ENCODE data around the gene ADAM8.

The ADAM8 gene

DNA sequence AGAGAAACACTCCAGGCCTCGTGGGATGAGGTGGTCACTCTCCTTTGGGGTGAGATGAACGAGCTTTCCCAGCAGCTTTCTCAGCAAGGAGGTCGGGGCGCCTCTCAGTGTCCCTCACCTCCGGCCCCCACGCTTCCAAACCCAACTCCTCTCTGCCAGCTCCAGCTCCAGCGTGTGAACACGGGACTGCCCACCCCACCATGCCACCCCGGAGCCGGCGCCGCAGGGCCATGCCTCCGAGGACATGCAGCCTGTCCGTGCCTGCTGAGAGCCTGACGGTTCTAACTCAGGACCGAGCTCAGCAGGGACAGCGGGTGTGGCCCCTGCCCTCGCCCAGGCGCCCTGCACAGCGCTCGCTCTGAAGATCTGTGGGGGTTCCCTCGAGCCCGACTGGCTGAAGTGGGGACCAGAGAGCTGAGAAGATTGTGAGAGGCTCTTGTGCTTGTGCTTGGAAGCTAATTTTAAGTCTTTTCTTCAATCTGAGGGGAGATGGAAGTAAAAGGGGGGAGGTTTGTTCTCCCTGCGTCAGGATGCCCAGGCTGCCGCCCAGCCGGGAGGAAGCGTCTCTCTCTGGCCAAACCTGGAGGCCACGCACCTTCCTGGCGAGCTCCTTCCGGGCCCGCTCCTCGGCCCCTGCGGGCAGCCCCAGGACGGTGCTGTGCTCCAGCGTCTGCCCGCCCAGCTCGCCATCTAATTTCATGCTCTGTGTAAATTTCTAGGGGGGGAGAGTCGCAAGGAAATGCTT, 5.1 kb upstream of the ADAM8 start:
- no peak overlapping the region for H3K9ac ChIP-seq
- no peak overlapping the region for H3K4me2 ChIP-seq
- no peak overlapping the region for H3K4me3 ChIP-seq
- H3K9me3 ChIP-seq (replicated peaks in 1 of 11), result no peaks in the 10 kb centered on the region
- H3K27me3 ChIP-seq, result peaks cover 0 to 11% (median 6%) of the 10 kb centered on the region in 11 experiments; a peak in 20 of 22 replicates
- peaks cover 64 to 81% (median 77%) of the 10 kb centered on the region in 11 experiments for H3K36me3 ChIP-seq
- H3K4me1 ChIP-seq, result peaks cover 30 to 45% (median 37%) of the 10 kb centered on the region in 10 experiments
- TF ChIP-seq Cebpa-rat (IDR thresholded peaks at IDR 0.05), result no peak
- H3K27ac ChIP-seq, result no peak overlapping the region
- H4K20me1 ChIP-seq, result peaks cover 4 to 98% (median 56%) of the 10 kb centered on the region in 11 experiments; a peak in 19 of 22 replicates

DNA sequence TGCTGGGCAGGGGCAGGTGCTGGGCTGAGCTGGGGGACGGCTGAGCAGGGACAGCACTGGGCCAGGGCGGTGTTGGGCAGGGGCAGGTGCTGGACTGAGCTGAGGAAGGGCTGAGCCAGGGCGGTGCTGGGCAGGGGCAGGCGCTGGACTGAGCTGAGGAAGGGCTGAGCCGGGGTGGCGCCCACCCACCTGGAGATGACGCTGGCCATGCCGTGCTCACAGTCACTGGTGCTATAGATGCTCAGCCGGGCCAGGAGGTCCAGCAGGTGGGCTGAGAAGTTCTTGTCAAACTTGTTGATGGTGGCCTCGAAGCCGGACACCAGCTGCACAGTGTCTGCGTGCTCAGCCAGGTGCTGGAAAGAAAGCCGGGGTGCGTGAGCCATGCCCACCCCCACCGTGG, 4.4 kb upstream of the ADAM8 start:
- Histone ChIP-seq H3K9ac (no peak overlapping the region), H3K9me3 (replicated peaks in 1 of 11) (no peaks in the 10 kb centered on the region), H3K4me3 (no peak overlapping the region), H4K20me1 (peaks cover 4 to 98% (median 50%) of the 10 kb centered on the region in 11 experiments; a peak in 19 of 22 replicates), H3K4me2 (no peak overlapping the region; a peak in 1 of 22 replicates), H3K27me3 (peaks cover 6 to 18% (median 13%) of the 10 kb centered on the region in 11 experiments), H3K27ac (no peak overlapping the region), H3K4me1 (peaks cover 37 to 52% (median 45%) of the 10 kb centered on the region in 10 experiments), H3K36me3 (peaks cover 57 to 74% (median 70%) of the 10 kb centered on the region in 11 experiments)
- no peak for TF ChIP-seq Cebpa-rat (IDR thresholded peaks at IDR 0.05)

DNA sequence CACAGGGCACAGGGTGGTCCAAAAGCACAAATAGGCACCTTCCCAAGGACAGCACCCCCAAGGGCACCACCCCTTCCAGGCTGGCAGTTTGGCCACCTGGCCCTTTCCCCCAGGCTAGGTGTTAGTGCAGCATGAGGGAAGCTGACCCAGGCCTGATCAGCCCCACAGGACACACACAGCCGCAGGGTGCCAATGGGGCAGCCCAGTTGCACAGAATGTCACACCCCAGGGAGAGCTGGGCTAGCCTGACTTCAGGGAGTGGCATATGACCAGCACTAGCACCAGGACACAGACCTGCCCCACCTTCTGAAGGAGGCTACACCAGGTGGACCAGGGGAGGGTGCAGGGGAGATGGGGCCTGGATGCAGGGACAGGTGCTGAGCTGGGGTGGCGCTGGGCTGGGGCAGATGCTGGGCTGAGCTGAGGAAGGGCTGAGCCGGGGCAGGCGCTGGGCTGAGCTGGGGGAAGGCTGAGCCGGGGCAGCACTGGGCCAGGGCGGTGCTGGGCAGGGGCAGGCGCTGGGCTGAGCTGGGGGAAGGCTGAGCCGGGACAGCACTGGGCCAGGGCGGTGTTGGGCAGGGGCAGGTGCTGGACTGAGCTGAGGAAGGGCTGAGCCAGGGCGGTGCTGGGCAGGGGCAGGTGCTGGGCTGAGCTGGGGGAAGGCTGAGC, 3.9 kb upstream of the ADAM8 start:
- no peaks in the 10 kb centered on the region for H3K9me3 ChIP-seq (replicated peaks in 1 of 11)
- peak overlapping the region in 3 of 11 experiments; percentile 7 to 35 (median 14); a peak in 2 of 22 replicates for H3K27ac ChIP-seq
- peaks cover 42 to 58% (median 50%) of the 10 kb centered on the region in 10 experiments for H3K4me1 ChIP-seq
- H4K20me1 ChIP-seq, result peaks cover 4 to 96% (median 45%) of the 10 kb centered on the region in 11 experiments; a peak in 19 of 22 replicates
- peaks cover 12 to 23% (median 19%) of the 10 kb centered on the region in 11 experiments for H3K27me3 ChIP-seq
- no peak for TF ChIP-seq Cebpa-rat (IDR thresholded peaks at IDR 0.05)
- H3K36me3 ChIP-seq, result peaks cover 51 to 68% (median 65%) of the 10 kb centered on the region in 11 experiments
- peak overlapping the region in 7 of 11 experiments; percentile 87 to 100 (median 98); a peak in 12 of 22 replicates for H3K4me2 ChIP-seq
- H3K9ac ChIP-seq, result peak overlapping the region in 3 of 11 experiments; percentile 17 to 61 (median 39); a peak in 2 of 22 replicates
- no peak overlapping the region for H3K4me3 ChIP-seq

DNA sequence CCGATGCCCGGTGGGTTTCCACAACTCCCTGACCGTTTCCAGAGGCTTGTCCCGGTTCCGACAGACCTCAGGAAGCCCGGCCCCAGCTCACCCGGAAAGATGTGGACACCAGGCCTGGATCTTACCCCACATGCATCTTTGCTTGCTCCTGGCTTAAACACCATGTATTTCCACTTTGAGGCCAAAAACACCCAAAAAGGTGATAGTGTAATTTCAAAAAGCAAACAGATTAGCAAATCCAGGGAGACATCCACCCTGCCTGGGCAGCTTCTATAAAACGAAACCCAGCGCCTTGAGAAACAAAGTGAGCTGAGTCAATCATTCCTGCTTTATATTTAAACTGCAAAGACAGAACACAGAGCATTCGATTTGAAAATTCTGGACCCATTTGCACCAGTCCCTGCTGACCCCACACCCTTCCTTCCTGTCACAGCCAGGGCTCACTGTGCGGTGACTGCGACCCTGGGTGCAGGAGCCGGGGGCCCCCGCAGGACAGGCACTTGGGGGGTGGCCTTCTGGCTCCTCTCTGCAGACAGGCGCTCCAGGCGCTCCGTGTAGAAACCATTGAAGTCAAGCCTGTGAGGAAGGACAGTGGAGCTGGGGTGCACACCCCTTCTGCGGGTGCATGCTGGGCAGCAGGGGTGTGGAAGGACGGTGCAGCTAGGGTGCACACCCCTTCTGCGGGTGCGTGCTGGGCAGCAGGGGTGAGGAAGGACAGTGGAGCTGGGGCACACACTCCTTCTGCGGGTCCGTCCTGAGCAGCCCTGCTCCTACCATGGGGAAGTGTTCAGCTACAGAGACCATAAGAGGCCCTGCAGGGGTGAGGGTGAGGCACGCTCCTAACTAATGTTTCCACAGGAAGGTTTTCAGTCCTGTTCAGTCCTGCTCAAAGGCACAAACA, 2.9 kb upstream of the ADAM8 start:
- H3K27ac ChIP-seq, result peak overlapping the region in 8 of 11 experiments; percentile 53 to 79 (median 71); a peak in 16 of 22 replicates
- H3K36me3 ChIP-seq, result peaks cover 42 to 59% (median 55%) of the 10 kb centered on the region in 11 experiments
- H3K4me1 ChIP-seq, result peaks cover 52 to 67% (median 60%) of the 10 kb centered on the region in 10 experiments
- H3K27me3 ChIP-seq, result peaks cover 18 to 33% (median 23%) of the 10 kb centered on the region in 11 experiments
- H3K4me2 ChIP-seq, result peak overlapping the region; percentile 87 to 100 (median 98); a peak in 18 of 22 replicates
- H3K9ac ChIP-seq, result peak overlapping the region; percentile 17 to 70 (median 59); a peak in 12 of 22 replicates
- TF ChIP-seq Cebpa-rat (IDR thresholded peaks at IDR 0.05), result no peak
- peaks cover 4 to 92% (median 40%) of the 10 kb centered on the region in 11 experiments; a peak in 19 of 22 replicates for H4K20me1 ChIP-seq
- H3K9me3 ChIP-seq (replicated peaks in 1 of 11), result no peaks in the 10 kb centered on the region
- peak overlapping the region in 3 of 10 experiments; percentile 23 to 54 (median 49); a peak in 3 of 20 replicates for H3K4me3 ChIP-seq

DNA sequence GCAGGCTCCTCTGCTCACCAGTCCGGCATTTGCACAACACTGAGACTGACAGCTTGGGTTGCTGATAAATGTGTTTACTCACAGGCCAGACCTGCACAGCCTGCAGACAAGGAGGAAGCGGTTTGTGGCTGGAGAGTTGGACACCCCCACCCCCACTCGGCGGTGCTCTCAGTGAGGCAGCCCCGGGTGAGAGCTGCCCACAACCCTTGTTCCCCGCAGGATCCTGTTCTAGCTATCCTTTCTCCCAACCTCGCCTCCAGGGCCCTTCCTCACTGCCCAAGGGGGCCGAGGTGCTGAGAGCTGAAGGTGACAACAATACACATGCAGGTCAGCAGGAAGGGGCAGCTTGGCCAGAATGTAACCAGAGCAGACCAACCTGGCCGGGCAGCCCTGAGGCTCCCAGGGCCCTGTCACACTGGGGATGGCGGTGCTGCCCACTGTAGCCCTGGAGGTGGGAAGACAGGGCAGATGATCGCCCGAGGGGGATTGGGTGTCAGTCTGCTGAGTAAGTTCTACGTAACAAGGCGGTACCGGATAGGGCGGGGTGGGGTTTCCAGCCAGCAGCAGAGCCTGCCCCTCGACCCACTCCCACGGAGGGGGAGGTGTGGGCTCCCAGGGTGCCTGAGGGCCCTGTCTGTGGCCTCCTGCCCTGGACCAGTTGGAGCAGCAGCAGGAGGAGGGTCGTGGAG, 2.1 kb upstream of the ADAM8 start:
- H3K27me3 ChIP-seq, result peaks cover 18 to 34% (median 23%) of the 10 kb centered on the region in 11 experiments
- TF ChIP-seq Cebpa-rat (IDR thresholded peaks at IDR 0.05), result no peak; a peak in 1 of 22 replicates
- H3K4me1 ChIP-seq, result peaks cover 54 to 73% (median 66%) of the 10 kb centered on the region in 10 experiments
- peak overlapping the region in 10 of 11 experiments; percentile 2 to 79 (median 68); a peak in 19 of 22 replicates for H3K27ac ChIP-seq
- H3K36me3 ChIP-seq, result peaks cover 33 to 50% (median 47%) of the 10 kb centered on the region in 11 experiments
- peaks cover 4 to 87% (median 39%) of the 10 kb centered on the region in 11 experiments; a peak in 19 of 22 replicates for H4K20me1 ChIP-seq
- no peaks in the 10 kb centered on the region for H3K9me3 ChIP-seq (replicated peaks in 1 of 11)
- H3K9ac ChIP-seq, result peak overlapping the region; percentile 31 to 70 (median 59); a peak in 17 of 22 replicates
- peak overlapping the region in 5 of 10 experiments; percentile 13 to 54 (median 33); a peak in 9 of 20 replicates for H3K4me3 ChIP-seq
- H3K4me2 ChIP-seq, result peak overlapping the region; percentile 87 to 100 (median 98)

DNA sequence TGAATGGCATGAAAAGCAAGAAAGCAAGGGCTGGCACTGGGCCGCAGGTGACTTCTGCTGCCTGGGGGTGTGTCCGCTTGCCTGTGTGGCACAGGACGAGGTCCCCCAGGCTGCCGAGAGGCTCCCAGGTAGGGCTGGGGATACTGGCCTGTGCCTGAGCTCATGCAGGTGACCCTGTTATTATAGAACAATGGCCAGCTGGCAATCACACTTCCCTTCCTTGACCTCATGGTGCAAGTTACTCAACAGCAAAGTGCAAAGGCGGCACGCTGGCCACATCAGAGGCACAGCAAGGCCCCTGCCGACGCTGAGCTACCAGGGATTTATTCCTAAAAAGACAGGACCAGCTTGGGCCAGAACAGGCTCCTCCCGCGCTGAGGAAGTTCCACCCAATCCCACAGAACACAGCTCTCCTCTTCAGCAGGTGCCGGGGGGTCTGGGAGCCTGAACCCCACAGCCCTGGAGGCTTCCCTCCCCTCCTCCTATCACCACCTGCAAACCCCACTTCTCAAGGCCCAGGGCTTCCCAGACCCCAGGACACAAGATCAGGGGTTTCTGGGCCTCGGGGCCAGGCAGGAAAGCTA, 1.4 kb upstream of the ADAM8 start:
- Histone ChIP-seq H3K4me1 (peaks cover 54 to 77% (median 68%) of the 10 kb centered on the region in 10 experiments), H3K27ac (peak overlapping the region in 10 of 11 experiments; percentile 2 to 79 (median 68); a peak in 17 of 22 replicates), H3K4me3 (peak overlapping the region in 5 of 10 experiments; percentile 13 to 54 (median 33); a peak in 9 of 20 replicates), H3K9me3 (replicated peaks in 1 of 11) (no peaks in the 10 kb centered on the region), H3K9ac (peak overlapping the region; percentile 31 to 74 (median 59); a peak in 16 of 22 replicates), H3K4me2 (peak overlapping the region; percentile 87 to 100 (median 98)), H3K36me3 (peaks cover 27 to 50% (median 41%) of the 10 kb centered on the region in 11 experiments), H4K20me1 (peaks cover 4 to 87% (median 39%) of the 10 kb centered on the region in 11 experiments; a peak in 19 of 22 replicates), H3K27me3 (peaks cover 18 to 34% (median 23%) of the 10 kb centered on the region in 11 experiments)
- TF ChIP-seq Cebpa-rat (IDR thresholded peaks at IDR 0.05), result no peak; a peak in 1 of 22 replicates

Data from BLaER1 treated with 17β-estradiol and CSF1 and Interleukin-3, amounts not matched to agents 10 nM and 100 nM (cell line).